ENCODE measurements around the gene NOTCH1. TPM values are rescaled to one million over a fixed set of nuclear protein-coding genes. Genes with fewer than 3 reads are reported as not detected.

The NOTCH1 gene
- polyA plus RNA-seq, 2 of the 4 experiments (the other 2 are of a cell fraction) = 0.88 to 5.7 TPM

DNA sequence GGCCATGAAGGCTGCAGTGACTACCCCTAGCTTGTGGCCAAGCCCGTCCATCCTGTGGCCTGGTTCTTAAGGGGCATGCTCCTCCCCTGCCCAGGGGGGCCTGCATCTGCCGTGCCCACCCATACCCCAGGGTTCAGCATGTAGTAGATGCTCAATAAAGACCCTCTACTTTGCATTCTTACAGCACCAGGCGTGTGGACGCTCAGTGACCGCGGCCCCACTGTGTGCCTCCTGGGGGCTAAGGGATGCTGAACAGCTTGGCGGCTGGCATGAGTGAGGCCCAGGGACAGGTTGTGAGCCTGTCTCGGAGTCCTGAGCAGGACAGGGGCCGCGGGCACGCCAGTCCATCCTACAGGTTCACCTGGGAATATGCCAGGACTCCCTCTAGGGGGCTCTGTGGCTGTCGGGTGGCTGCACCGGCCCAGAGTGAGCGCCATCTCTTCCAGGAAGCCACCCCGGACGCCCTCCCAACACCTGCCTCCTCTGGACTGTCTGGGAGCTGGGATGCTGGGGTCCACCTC, 9.1 kb downstream of the NOTCH1 start:
- TF ChIP-seq RCOR1 (IDR thresholded peaks at IDR 0.05; ENCODE audit: low read depth, low read length) (no peak), RAD21 (conservative IDR thresholded peaks at IDR 0.05 in 1 of 2, IDR thresholded peaks at IDR 0.05 in 1 of 2) (0 out of 5 replicates have a peak, but pooled peaks of 1 of the 2 experiments have one; percentile 20), ZFP36 (IDR thresholded peaks at IDR 0.05; ENCODE audit: borderline replicate concordance, partially characterized antibody) (peak; percentile 40)
- Histone ChIP-seq H3K9me3 (no peaks in the 10 kb centered on the region), H3K27ac (no peak overlapping the region), H3K4me3 (no peak overlapping the region), H3K4me2 (no peak overlapping the region), H3K4me1 (peaks cover 28% of the 10 kb centered on the region)
- ChIA-PET POLR2A (no interaction called here), CTCF (interaction anchor here (0.8 to 7.9 kb wide), 8 partner anchors 45 to 108 kb away, joined by 3 to 70 read pairs (median 4); no protein-coding TSS in a partner anchor)
- DNase-seq (ENCODE audit: low read depth in 1 of 2, low spot score in 1 of 2) = no peak
- ATAC-seq = peak; percentile 28 to 56; a peak in 3 of 6 replicates
- FAIRE-seq = no peak
- 87% methylated on average over 8 of the region's 16 CpGs for WGBS (ENCODE audit: missing lambda C conversion rate)

DNA sequence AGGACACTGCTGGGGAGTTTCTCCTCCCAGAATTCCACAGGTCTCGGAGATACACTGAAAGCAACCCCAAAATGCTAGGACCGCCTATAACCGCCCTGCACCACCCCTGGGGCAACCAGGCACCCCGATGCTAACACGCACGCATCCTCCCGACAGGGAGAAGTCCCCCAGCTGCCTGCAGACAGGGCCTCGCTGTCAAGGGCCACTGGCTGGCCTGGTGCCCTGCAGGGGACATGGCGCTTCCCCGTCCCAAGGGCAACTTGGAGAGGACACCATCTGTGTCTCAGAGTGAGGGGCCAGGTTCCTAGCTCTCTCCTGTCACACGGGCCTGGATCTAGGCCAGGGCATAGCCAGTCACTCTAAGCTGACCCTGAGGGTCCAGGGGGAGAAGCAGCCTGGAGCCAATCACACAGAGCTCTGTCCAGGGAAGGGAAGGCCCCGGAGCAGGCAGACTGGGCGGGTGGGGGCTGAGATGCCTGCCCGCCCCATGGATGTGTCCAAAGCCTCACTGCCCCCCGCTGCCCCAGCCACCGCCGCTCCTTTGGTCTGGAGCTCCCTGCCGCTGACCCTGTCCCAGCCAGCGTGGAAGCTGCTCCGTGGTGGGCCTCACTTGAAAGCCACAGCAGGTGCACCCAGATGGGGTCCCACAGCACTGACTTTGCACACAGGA, 9.7 kb downstream of the NOTCH1 start:
- Histone ChIP-seq H3K4me3 (no peak overlapping the region), H3K27ac (no peak overlapping the region), H3K4me1 (peaks cover 29% of the 10 kb centered on the region), H3K4me2 (no peak overlapping the region), H3K9me3 (no peaks in the 10 kb centered on the region)
- ATAC-seq (peak in 1 of 2 experiments; percentile 10; a peak in 2 of 6 replicates), FAIRE-seq (no peak), DNase-seq (ENCODE audit: low read depth in 1 of 2, low spot score in 1 of 2) (no peak)
- ChIA-PET CTCF (interaction anchor here (0.6 to 7.9 kb wide), 7 partner anchors 49 to 118 kb away, joined by 3 to 70 read pairs (median 4); no protein-coding TSS in a partner anchor), POLR2A (no interaction called here)
- TF ChIP-seq MYC (IDR thresholded peaks at IDR 0.05; ENCODE audit: borderline replicate concordance, low read length) (no peak), MAFK (IDR thresholded peaks at IDR 0.05; ENCODE audit: partially characterized antibody) (no peak)
- 90% methylated on average over 16 of the region's 20 CpGs for WGBS (ENCODE audit: missing lambda C conversion rate)

DNA sequence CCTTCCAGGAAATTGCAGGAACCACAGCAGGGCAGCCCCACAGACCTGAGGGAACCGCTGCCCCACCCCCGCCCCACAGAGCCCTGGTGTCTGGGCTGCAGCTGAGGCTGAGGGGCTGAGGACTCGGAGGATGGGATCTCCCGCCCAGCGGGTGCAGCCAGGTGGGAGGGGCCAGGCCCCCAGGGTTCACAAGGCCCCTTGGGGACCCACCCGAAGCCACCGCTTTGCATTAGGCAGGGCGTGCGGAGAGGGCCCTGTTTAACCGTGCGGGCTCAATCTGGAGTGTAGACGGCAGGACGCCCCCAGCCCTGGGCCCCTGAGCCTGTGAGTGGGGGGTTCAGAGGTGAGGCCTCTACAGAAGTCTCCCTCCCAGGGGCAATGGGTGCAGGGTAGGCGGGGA, 10.8 kb downstream of the NOTCH1 start:
- Histone ChIP-seq H3K4me3 (no peak overlapping the region), H3K27ac (no peak overlapping the region), H3K4me2 (no peak overlapping the region), H3K4me1 (peaks cover 29% of the 10 kb centered on the region), H3K9me3 (no peaks in the 10 kb centered on the region)
- TF ChIP-seq FOSL2 (IDR thresholded peaks at IDR 0.05) = no peak
- no peak for TF ChIP-seq FOSL2 (CRISPR knock-in tag; IDR thresholded peaks at IDR 0.05)
- TF ChIP-seq EP300 (IDR thresholded peaks at IDR 0.05) = no peak
- TF ChIP-seq RNF2 (IDR thresholded peaks at IDR 0.05; ENCODE audit: borderline replicate concordance, low read depth) = no peak
- TF ChIP-seq CHD2 (IDR thresholded peaks at IDR 0.05; ENCODE audit: low read length, partially characterized antibody) = no peak
- TF ChIP-seq RCOR1 (IDR thresholded peaks at IDR 0.05; ENCODE audit: low read depth, low read length) = no peak
- TF ChIP-seq RFX5 (IDR thresholded peaks at IDR 0.05) = no peak
- no peak for TF ChIP-seq SREBF2 (IDR thresholded peaks at IDR 0.05)
- TF ChIP-seq EHF (CRISPR knock-in tag; IDR thresholded peaks at IDR 0.05) = no peak
- TF ChIP-seq, protein P1, sequence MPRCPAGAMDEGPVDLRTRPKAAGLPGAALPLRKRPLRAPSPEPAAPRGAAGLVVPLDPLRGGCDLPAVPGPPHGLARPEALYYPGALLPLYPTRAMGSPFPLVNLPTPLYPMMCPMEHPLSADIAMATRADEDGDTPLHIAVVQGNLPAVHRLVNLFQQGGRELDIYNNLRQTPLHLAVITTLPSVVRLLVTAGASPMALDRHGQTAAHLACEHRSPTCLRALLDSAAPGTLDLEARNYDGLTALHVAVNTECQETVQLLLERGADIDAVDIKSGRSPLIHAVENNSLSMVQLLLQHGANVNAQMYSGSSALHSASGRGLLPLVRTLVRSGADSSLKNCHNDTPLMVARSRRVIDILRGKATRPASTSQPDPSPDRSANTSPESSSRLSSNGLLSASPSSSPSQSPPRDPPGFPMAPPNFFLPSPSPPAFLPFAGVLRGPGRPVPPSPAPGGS (IDR thresholded peaks at IDR 0.05) = no peak
- ChIA-PET POLR2A (no interaction called here), CTCF (interaction anchor here (2.1 to 4.1 kb wide), 2 partner anchors 46 to 50 kb away, joined by 8 to 20 read pairs; no protein-coding TSS in a partner anchor)
- no peak for DNase-seq (ENCODE audit: low read depth in 1 of 2, low spot score in 1 of 2)
- FAIRE-seq = no peak
- WGBS (ENCODE audit: missing lambda C conversion rate) = 40% methylated on average over 1 of the region's 14 CpGs
- ATAC-seq = no peak

DNA sequence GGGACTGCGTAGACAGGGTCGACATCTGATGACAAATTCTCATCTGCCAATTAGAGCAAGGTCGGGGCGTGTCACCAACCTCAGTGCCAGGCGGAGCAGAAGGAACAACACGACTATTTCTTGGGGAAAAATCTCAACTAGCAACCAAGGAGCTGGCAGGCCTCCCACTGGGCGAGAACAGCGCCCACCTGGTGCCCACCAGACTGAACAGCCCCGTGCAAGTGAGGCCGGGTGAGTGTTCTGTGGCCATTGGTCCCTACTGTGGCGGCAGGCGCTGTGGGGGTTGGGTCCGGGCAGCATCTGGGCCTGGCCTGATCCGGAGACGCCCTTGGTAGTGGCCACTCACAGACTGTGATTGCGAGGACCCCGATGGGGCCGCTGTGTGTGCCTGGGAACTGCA, 11.5 kb downstream of the NOTCH1 start:
- Histone ChIP-seq H3K9me3 (no peaks in the 10 kb centered on the region), H3K4me2 (no peak overlapping the region), H3K4me1 (peaks cover 29% of the 10 kb centered on the region), H3K27ac (peak overlapping the region in 1 of 2 experiments; percentile 53; a peak in 2 of 6 replicates), H3K4me3 (no peak overlapping the region)
- no peak for DNase-seq (ENCODE audit: low read depth in 1 of 2, low spot score in 1 of 2)
- no peak for ATAC-seq
- no peak for FAIRE-seq
- no peak for TF ChIP-seq GATA3 (IDR thresholded peaks at IDR 0.05; ENCODE audit: borderline replicate concordance)
- TF ChIP-seq ESRRA (IDR thresholded peaks at IDR 0.05; ENCODE audit: borderline replicate concordance, low read length) = no peak
- POLR2A ChIA-PET = no interaction called here
- 79% methylated on average over 17 of the region's 18 CpGs for WGBS (ENCODE audit: missing lambda C conversion rate)
- CTCF ChIA-PET = interaction anchor here (2.1 to 4.1 kb wide), 3 partner anchors 45 to 90 kb away, joined by 8 to 20 read pairs (median 13); no protein-coding TSS in a partner anchor
